ENCODE data around the gene SETMAR.

Gene SETMAR

DNA sequence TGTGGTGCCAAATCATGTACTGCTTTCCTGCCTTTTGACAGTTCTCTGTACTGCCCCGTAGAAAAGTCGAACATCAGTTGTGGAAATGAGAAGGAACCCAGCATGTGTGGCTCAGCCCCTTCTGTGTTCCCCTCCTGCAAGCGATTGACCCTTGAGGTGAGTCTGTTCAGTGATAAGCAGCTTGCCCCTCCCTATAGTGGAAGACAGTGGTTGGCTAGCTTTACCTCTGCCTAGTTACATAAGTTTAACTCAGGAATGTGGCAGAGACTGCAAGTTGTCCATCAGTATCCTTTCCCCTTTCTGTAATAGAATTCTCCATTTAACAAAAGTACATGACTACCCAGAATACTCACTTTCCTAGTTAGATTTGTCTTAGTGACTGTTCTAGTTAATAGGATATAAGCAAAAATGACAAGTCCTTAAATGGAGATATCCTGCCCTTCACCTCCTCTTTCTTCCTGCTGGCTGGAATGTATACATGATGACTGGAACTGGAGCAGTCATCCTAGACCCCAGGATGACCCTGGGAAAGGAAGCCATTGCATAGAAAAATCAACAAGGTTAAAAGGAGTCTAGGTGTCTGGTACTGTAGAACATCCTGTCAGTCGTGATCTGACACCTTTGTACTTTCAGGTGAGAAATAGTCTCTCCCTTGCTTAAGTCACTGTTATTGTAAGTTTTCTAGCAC lies 10.6 kb downstream of the SETMAR start:
- Histone ChIP-seq H3K4me3 (ENCODE audit: low read depth in 1 of 2, low read length in 1 of 2) (no peak overlapping the region), H3K9me3 (no peaks in the 10 kb centered on the region), H3K36me3 (no peaks in the 10 kb centered on the region), H3K27me3 (no peaks in the 10 kb centered on the region), H3K27ac (no peak overlapping the region), H3K4me1 (ENCODE audit: control insufficient read depth in 1 of 2, insufficient read depth in 1 of 2, low read depth in 1 of 2, low read length in 1 of 2) (peaks cover 0 to 9% of the 10 kb centered on the region in 2 experiments)
- TF ChIP-seq, protein P1, sequence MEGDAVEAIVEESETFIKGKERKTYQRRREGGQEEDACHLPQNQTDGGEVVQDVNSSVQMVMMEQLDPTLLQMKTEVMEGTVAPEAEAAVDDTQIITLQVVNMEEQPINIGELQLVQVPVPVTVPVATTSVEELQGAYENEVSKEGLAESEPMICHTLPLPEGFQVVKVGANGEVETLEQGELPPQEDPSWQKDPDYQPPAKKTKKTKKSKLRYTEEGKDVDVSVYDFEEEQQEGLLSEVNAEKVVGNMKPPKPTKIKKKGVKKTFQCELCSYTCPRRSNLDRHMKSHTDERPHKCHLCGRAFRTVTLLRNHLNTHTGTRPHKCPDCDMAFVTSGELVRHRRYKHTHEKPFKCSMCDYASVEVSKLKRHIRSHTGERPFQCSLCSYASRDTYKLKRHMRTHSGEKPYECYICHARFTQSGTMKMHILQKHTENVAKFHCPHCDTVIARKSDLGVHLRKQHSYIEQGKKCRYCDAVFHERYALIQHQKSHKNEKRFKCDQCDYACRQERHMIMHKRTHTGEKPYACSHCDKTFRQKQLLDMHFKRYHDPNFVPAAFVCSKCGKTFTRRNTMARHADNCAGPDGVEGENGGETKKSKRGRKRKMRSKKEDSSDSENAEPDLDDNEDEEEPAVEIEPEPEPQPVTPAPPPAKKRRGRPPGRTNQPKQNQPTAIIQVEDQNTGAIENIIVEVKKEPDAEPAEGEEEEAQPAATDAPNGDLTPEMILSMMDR (IDR thresholded peaks at IDR 0.05) = no peak

DNA sequence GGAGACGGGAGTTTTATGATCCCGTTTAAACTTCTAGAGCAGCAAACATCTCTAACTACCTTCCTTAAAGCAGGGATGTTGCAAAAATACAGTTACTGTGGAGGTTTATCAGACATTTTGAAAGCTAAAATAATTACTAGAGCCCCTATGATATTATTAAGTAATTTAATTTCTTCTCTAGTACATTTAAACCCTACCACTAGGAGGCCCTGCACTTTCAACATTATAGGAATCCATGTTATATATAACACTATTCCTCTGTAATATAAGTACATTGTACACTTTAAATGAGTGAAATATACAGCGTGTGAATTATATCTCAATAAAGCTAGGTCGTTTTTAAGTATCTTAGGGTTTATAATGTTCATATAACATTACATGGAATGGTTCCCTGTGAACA lies 11.5 kb downstream of the SETMAR start:
- no peaks in the 10 kb centered on the region for H3K27me3 ChIP-seq
- no peak overlapping the region for H3K4me3 ChIP-seq (ENCODE audit: low read depth in 1 of 2, low read length in 1 of 2)
- H3K4me1 ChIP-seq (ENCODE audit: control insufficient read depth in 1 of 2, insufficient read depth in 1 of 2, low read depth in 1 of 2, low read length in 1 of 2) = peaks cover 0 to 4% of the 10 kb centered on the region in 2 experiments
- H3K9me3 ChIP-seq = no peaks in the 10 kb centered on the region
- TF ChIP-seq, protein P1 (IDR thresholded peaks at IDR 0.05) = no peak
- no peak overlapping the region for H3K27ac ChIP-seq
- H3K36me3 ChIP-seq = no peaks in the 10 kb centered on the region

DNA sequence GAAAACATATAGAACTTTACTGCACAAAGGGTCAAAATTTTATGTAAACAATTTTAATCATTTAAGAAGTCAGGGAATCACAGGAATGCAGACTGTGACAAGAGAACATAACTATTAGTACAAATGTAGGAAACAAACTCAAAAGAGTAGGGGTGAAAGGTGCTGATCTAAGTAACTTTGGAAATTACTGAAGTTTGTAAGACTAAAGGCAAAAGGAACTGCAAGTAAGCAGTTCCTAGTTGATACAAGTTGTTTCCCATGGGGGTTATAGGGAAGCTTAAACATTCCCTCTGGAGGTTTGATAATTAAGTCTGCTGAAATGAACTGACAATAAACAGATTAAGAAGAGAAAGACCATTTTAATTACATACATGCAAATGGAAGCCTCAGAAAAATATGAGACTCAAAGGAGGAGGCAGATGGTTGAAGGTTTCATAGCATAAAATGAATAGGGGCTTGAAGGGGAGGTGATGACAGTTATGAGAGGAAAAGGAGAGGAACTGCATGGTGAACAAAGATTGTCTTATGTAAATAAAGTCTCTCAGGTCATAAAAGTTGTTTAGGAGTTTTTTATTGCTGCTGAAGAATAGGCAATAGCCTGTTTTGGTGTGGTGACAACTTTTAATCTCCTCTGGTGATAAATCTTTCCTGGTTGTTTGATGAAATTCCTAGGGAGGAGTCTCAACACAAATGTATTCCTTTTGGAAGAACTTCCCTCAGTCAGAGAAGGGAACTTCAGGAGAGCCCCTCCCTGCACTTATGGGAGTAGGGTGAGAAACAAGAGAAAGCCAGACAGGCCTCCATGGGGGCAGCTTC lies 17.1 kb downstream of the SETMAR start:
- Histone ChIP-seq H3K4me1 (ENCODE audit: control insufficient read depth in 1 of 2, insufficient read depth in 1 of 2, low read depth in 1 of 2, low read length in 1 of 2) (peaks cover 6 to 16% of the 10 kb centered on the region in 2 experiments), H3K4me3 (ENCODE audit: low read depth in 1 of 2, low read length in 1 of 2) (no peak overlapping the region), H3K36me3 (no peaks in the 10 kb centered on the region), H3K27me3 (no peaks in the 10 kb centered on the region), H3K9me3 (no peaks in the 10 kb centered on the region), H3K27ac (no peak overlapping the region)
- TF ChIP-seq, protein P1 (IDR thresholded peaks at IDR 0.05) = no peak

DNA sequence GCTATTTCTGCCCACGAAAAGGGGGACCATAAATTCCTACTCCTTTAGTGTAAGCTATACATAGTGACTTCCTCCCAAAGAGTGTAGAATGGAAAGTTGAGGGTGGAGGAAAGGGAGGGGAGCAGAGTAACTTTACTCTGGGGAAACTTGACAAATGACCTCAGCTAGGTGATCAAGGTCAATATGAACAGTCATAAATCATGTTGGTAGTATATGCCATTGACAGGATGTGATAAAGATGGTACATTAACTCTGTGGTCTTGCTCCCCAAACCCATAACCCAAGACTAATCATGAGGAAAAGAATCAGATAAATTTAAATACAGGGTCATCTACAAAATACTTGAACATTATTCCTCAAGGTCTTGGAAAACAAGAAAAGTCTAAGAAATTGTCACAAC lies 18.6 kb downstream of the SETMAR start:
- Histone ChIP-seq H3K36me3 (no peaks in the 10 kb centered on the region), H3K4me1 (ENCODE audit: control insufficient read depth in 1 of 2, insufficient read depth in 1 of 2, low read depth in 1 of 2, low read length in 1 of 2) (peaks cover 6 to 16% of the 10 kb centered on the region in 2 experiments), H3K27ac (no peak overlapping the region), H3K27me3 (no peaks in the 10 kb centered on the region), H3K4me3 (ENCODE audit: low read depth in 1 of 2, low read length in 1 of 2) (no peak overlapping the region), H3K9me3 (peaks cover 2% of the 10 kb centered on the region)
- TF ChIP-seq, protein P1 (IDR thresholded peaks at IDR 0.05) = no peak

DNA sequence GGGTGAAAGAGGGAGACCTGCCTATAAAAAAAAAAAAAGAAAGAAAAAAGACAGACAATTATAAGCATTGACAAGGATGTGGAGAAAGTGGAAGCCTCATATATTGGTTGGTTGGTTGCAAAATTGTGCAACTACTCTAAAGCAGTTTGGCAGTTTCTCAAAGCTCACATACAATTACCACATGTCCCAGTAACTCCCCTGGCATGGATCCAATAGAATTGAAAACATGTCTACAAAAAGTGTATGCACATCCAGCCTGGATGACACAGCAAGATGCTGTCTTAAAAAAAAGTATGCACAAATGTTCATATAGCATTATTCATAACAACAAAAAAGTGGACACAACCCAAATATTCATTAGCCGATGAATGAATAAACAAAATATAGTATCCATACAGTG lies 19.5 kb downstream of the SETMAR start:
- Histone ChIP-seq H3K27me3 (no peaks in the 10 kb centered on the region), H3K4me3 (ENCODE audit: low read depth in 1 of 2, low read length in 1 of 2) (no peak overlapping the region), H3K27ac (no peak overlapping the region), H3K9me3 (peaks cover 3% of the 10 kb centered on the region), H3K4me1 (ENCODE audit: control insufficient read depth in 1 of 2, insufficient read depth in 1 of 2, low read depth in 1 of 2, low read length in 1 of 2) (peaks cover 6 to 16% of the 10 kb centered on the region in 2 experiments), H3K36me3 (no peaks in the 10 kb centered on the region)
- TF ChIP-seq, protein P1 (IDR thresholded peaks at IDR 0.05) = no peak

Data from neutrophil (primary cell).